T-helper 1 cell (primary cell): Measurements from ENCODE around the gene FOXE3.

Experiments used
- DNase-seq, 5 donors: peaks; one replicate each; pipeline ENCODE4 v3.0.0-alpha.2; 2012 to 2020

The FOXE3 gene

GRCh38 chr1:47406966-47407365 is 9.1 kb upstream of the FOXE3 start:
- no peak for DNase-seq

GRCh38 chr1:47407481-47407880 is 8.6 kb upstream of the FOXE3 start:
- DNase-seq: no peak

- no peak for DNase-seq
Measured at GRCh38 chr1:47409311-47410067, 6.6 kb upstream of the FOXE3 start.

- no peak for DNase-seq
Measured at GRCh38 chr1:47410068-47410455, 6.0 kb upstream of the FOXE3 start.

GRCh38 chr1:47411436-47411835 is 4.6 kb upstream of the FOXE3 start:
- no peak for DNase-seq

- no peak for DNase-seq
Measured at GRCh38 chr1:47412437-47412836, 3.6 kb upstream of the FOXE3 start.

GRCh38 chr1:47416319-47417169 is 459 bp downstream of the FOXE3 start:
- peak in 1 of 5 donors; percentile 10 for DNase-seq

- no peak for DNase-seq
Measured at GRCh38 chr1:47417170-47418044, 1.3 kb downstream of the FOXE3 start.

- no peak for DNase-seq
Measured at GRCh38 chr1:47418122-47418521, 2.0 kb downstream of the FOXE3 start.

GRCh38 chr1:47418681-47419325 is 2.7 kb downstream of the FOXE3 start:
- DNase-seq: no peak

- DNase-seq: no peak
Measured at GRCh38 chr1:47420547-47420946, 4.5 kb downstream of the FOXE3 start.

- DNase-seq: no peak
Measured at GRCh38 chr1:47423872-47424271, 7.8 kb downstream of the FOXE3 start.

- DNase-seq: no peak
Measured at GRCh38 chr1:47424336-47424982, 8.4 kb downstream of the FOXE3 start.

- no peak for DNase-seq
Measured at GRCh38 chr1:47431534-47431933, 15.4 kb downstream of the FOXE3 start.

GRCh38 chr1:47432071-47433036 is 16.3 kb downstream of the FOXE3 start:
- peak in 3 of 5 donors; percentile 37 to 67 (median 62) for DNase-seq

- DNase-seq: no peak
Measured at GRCh38 chr1:47433037-47433421, 16.9 kb downstream of the FOXE3 start.

GRCh38 chr1:47433477-47434050 is 17.5 kb downstream of the FOXE3 start:
- no peak for DNase-seq

GRCh38 chr1:47434051-47434842 is 18.2 kb downstream of the FOXE3 start:
- DNase-seq: no peak

- no peak for DNase-seq
Measured at GRCh38 chr1:47435506-47436303, 19.6 kb downstream of the FOXE3 start.
